Measurements from ENCODE around the gene KATNAL1.

The KATNAL1 gene

GRCh38 chr13:30307194-30307970 is at the start of gene KATNAL1:
KATNAL1 (minus strand) TSS chr13:30307551; CDS start chr13:30283777, 23,774 bp downstream.
- in situ Hi-C loops (cut with MboI; ENCODE audit: low sequenced_read_pairs) = no loop called here

DNA sequence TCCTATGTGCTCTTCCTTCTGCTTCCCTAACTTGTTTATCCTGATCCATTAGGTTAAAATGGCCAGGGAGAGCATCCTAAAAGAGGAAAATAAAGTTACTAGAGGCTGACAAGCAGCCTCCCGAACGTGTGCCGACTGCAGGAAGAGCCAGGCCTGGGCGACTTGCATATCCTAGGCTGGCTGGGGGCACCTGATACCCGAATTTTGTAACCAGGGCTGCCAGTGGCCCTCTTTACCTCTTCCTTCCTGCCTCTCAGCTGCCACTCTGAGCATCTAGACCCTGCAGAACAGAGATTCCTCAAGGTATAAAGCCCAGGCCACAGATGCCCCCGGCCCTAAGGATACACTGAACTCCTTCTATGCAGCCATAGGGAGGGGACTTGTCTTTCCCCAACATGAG is 48.5 kb upstream of the KATNAL1 start:
- in situ Hi-C loops (cut with MboI; ENCODE audit: low sequenced_read_pairs) = no loop called here

DNA sequence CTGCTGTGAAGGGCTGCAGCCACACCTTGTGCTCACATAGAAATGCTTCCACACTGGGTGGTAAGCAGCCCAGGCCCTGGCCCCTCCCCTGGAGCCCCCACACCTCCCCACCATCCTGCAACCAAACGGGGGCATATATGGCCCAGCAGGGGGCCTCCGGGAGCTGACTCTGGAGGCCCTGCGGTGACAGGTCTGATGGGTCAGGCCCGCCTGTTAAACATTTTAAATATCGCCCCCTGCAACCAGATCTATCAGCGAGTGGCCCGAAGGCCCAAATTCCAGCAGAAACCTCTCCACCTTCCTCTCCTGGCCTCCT is 48.0 kb upstream of the KATNAL1 start:
- in situ Hi-C loops (cut with MboI; ENCODE audit: low sequenced_read_pairs) = no loop called here

GRCh38 chr13:30354493-30355383 is 47.4 kb upstream of the KATNAL1 start:
- in situ Hi-C loops (cut with MboI; ENCODE audit: low sequenced_read_pairs) = no loop called here

DNA sequence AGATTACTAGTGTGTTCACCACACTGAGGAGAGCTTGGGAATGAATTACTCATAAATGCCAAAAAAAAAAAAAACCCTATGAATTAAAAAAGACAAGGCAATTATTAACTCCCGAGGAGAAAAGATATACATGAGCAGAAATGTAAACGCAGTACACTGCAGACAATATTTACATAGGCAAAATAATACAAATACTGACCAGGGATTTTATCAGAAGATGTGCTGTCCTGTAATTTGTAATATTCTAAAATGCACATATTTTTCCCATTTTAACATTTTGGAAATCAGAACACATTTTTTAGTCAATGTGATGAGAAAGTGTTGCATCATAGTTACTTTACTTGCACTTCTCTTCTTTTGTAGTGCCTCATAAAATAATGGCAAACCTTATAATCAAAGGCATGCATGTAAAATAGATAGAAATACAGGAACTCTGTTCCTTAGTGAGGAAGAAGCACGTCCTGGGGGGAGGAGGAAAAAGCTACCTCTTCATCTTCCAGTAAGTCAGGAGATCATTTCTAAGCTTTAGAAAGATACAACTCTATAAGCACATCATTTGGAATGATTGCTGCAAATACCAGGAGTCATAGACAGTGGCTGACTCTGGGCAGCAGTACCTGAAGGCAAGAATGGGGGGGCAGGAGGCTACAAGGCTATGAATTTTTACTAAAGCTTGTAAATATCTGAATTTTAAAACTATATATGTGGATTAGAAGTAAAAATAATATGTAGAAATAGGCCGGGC is 46.3 kb upstream of the KATNAL1 start:
- in situ Hi-C loops (cut with MboI; ENCODE audit: low sequenced_read_pairs) = no loop called here

DNA sequence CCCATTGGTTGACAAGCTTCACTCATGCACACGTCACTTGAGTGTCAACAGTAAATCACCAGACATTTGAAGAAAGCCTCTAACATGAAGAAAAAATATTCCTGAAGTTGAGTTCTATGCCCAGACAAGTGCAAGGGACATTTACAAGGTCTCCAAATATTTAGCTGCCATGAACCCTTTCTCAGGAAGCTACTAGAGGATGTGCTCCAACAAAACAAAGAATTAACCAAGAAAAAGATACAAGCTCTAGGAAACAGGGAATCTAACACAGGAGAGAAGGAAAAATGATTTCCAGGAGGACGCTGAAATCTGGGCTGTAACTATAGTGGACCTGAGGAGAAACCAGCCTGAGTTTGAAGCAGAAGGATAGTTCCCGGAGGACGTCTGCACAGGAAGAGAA is 45.7 kb upstream of the KATNAL1 start:
- in situ Hi-C loops (cut with MboI; ENCODE audit: low sequenced_read_pairs) = no loop called here

DNA sequence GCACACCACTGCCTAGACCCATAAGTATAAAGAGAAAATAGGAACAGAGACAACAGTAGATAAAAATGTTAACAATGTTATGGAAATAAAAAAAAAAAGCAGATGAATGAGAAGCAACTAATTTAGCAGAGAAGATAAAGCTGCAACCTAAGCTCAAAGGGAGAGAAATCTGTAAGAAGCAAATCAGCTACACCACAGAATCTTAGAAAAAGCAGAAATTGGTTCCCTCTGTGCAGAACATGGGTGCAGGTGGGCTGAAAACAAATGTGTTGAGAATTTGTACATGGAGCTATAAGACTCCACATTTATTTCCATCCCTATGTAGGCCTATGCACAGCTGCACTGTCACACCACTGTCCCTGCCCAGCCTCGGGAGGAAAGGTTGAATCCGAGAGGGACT is 44.8 kb upstream of the KATNAL1 start:
- in situ Hi-C loops (cut with MboI; ENCODE audit: low sequenced_read_pairs) = no loop called here

- in situ Hi-C loops (cut with MboI; ENCODE audit: low sequenced_read_pairs) = no loop called here
Observed at GRCh38 chr13:30346789-30347167, 39.4 kb upstream of the KATNAL1 start.

- in situ Hi-C loops (cut with MboI; ENCODE audit: low sequenced_read_pairs) = no loop called here
Observed at GRCh38 chr13:30346153-30346788, 38.9 kb upstream of the KATNAL1 start.

- in situ Hi-C loops (cut with MboI; ENCODE audit: low sequenced_read_pairs) = no loop called here
Observed at GRCh38 chr13:30345426-30346100, 38.2 kb upstream of the KATNAL1 start.

DNA sequence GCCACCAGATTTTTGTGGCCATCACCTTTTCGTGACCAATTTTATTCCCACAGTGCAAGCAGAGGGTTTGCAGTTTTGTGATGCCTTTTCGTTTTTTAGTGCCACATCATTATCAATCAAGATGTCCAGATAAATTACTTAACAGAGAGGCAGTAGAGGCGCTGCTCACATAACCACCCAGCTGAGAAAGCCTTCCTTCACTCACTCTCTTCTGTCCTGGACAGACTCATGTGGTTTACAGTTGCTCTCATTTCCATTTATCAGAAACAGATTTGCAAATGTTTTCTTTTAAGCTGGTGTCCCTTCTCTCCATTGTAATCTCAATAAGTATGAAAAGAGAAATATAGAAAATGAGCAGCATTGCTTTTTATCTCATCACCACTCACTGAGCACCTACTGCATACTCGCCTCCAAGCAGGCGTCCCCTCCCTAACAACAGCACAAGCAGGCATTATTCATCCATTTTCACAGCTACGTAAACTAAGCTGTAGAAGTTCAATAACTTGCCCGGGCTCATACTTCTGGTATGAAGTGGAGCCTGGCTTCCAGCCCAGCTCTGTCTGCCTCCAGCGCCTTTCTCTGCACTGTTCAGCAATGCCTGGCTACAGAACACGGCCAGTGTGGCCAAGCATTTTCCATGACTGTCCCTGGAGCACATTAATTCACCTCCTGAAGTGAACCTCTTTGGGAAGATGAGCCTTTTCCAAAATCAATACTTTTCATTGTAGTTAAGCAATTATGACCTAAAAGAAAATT is 34.6 kb upstream of the KATNAL1 start:
- in situ Hi-C loops (cut with MboI; ENCODE audit: low sequenced_read_pairs) = no loop called here

- in situ Hi-C loops (cut with MboI; ENCODE audit: low sequenced_read_pairs) = no loop called here
Observed at GRCh38 chr13:30340331-30341250, 33.2 kb upstream of the KATNAL1 start.

DNA sequence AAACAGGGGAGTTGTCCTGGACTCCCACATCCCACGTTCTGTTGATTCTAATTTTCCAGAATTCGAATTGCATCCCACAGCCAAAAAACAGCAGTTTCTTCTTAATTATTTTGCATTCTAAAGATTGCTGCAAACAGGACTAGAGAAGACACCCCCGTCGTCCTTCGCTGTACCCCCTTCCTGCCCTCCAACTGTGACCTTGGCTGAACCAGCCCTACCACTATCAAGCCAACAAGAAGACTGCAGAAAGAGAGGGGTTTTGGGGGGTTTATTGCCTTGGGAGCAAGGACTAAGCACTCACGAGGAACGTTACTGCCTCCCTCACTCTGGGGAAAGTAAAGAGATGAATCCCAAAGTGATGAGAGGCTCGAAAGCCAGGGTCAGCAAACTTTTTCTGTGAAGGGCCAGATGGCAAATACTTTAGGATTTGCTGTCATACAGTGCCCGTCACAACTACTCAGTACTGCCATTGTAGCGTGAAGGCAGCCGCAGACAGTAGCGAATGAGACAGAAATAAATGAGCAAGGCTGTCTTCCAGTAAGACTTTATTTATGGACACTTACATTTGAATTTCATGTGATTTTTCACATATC is 32.5 kb upstream of the KATNAL1 start:
- in situ Hi-C loops (cut with MboI; ENCODE audit: low sequenced_read_pairs) = no loop called here

DNA sequence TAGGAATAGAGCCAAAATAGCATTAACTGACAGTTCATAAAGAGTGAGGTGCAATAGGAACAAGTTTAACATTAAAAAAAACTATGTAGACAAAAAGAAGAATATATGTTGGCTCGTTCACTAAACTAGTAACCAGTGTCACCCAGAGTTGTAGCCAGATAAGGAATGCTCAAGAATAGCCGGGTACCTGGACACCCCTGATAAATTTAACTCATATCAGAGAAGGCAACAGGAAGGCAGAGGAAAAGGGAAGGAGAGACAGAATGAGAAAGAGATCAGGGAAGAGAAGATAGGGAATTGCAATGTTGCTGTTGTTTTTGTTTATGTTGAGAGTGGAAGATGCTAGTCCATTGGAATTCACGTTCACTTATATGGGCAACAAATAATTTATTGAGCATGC is 31.6 kb upstream of the KATNAL1 start:
- in situ Hi-C loops (cut with MboI; ENCODE audit: low sequenced_read_pairs) = no loop called here

GRCh38 chr13:30338331-30338851 is 31.0 kb upstream of the KATNAL1 start:
- in situ Hi-C loops (cut with MboI; ENCODE audit: low sequenced_read_pairs) = no loop called here

GRCh38 chr13:30337061-30337610 is 29.8 kb upstream of the KATNAL1 start:
- in situ Hi-C loops (cut with MboI; ENCODE audit: low sequenced_read_pairs) = no loop called here

DNA sequence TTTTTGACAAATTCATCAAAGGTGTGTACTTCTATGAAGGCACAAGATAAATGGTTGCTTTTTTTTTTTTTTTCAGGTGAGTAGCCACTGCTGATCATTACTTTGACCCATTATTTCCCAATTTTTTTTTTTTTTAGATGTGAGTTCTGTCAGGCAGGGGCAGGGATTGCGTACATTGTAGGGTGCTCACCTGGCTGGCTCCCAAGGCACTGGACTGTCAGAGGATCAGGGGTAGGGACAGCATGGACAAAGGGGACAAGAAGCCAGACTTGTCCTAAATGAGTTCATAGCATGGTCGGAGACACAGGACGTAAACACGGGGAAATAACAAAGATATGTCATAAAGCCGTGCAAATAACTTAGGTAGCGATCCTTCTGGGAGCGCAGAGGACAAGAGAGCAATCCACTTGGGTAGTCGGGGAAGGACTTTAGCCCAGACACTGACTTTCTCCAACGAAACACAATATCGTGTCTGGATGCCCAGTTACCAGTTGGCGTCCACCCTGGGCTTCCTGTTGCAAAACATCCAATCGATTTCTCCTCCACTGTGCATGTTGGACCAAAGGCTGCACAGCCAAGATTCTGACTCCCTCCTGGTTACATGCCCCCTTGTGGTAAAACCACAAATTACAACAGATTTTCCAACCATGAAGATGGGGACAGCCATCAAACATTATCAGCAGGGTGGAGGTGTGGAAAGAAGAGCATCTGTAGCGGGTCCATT is 27.5 kb upstream of the KATNAL1 start:
- in situ Hi-C loops (cut with MboI; ENCODE audit: low sequenced_read_pairs) = no loop called here
